Endothelial cell (in vitro differentiated cells): ENCODE data around the gene LCE2D. TPM values are rescaled to one million over a fixed set of nuclear protein-coding genes. Genes with fewer than 3 reads are reported as not detected.
"Not testable (repeated sequence)": the region's sequence is repeated elsewhere in the genome, so short reads cannot be mapped to it uniquely, and the experiment has no call there.

ENCODE experiments used
- DNase-seq: peaks from one replicate; pipeline ENCODE4 v3.0.0; 2021; ENCODE audit warnings: low spot score
- H3K27ac Mint-ChIP-seq: one replicate; pipeline ENCODE4 v1.8.0; 2021; ENCODE audit warnings: mixed read lengths, inconsistent platforms; ENCODE audit not compliant: unreplicated experiment
- H3K27me3 Mint-ChIP-seq: one replicate; pipeline ENCODE4 v1.8.0; 2021; ENCODE audit warnings: mild to moderate bottlenecking, moderate library complexity, mixed read lengths, inconsistent platforms; ENCODE audit not compliant: unreplicated experiment
- H3K36me3 Mint-ChIP-seq: one replicate; pipeline ENCODE4 v1.8.0; 2021; ENCODE audit warnings: mild to moderate bottlenecking, low read depth, mixed read lengths, inconsistent platforms; ENCODE audit not compliant: unreplicated experiment
- H3K4me1 Mint-ChIP-seq: one replicate; pipeline ENCODE4 v1.8.0; 2021; ENCODE audit warnings: mild to moderate bottlenecking, mixed read lengths, inconsistent platforms; ENCODE audit not compliant: unreplicated experiment
- H3K4me3 Mint-ChIP-seq: one replicate; pipeline ENCODE4 v1.8.0; 2021; ENCODE audit warnings: mild to moderate bottlenecking, mixed read lengths, inconsistent platforms; ENCODE audit not compliant: unreplicated experiment
- H3K9me3 Mint-ChIP-seq: one replicate; pipeline ENCODE4 v1.8.0; 2021; ENCODE audit warnings: mixed read lengths, inconsistent platforms; ENCODE audit not compliant: unreplicated experiment
- CTCF ChIP-seq: fragments of 200-600 bp; sonication (generic); IDR thresholded peaks from one replicate; pipeline ENCODE4 v1.5.0; 2021; ENCODE audit warnings: antibody characterized with exemption; ENCODE audit not compliant: unreplicated experiment
- total RNA-seq: library from RNA; stranded (reverse); fragmentation: NEBNext Ultra II Directional; extraction: Animal tissue kit (Norgen Biotek cat#: 25700); gene quantifications from one replicate; pipeline ENCODE4 v1.2.1, GENCODE V29; 2021; ENCODE audit not compliant: unreplicated experiment

Gene LCE2D
- total RNA-seq, 1 donor from 2014 or later, result not detected

- no peak overlapping the region for H3K27ac Mint-ChIP-seq
- TF ChIP-seq CTCF, result no peak
- H3K4me1 Mint-ChIP-seq, result peaks cover 3% of the 10 kb centered on the region
- no peaks in the 10 kb centered on the region for H3K36me3 Mint-ChIP-seq
- H3K9me3 Mint-ChIP-seq, result no peaks in the 10 kb centered on the region
- DNase-seq, result no peak
- no peak overlapping the region for H3K4me3 Mint-ChIP-seq
- H3K27me3 Mint-ChIP-seq, result peaks cover 2% of the 10 kb centered on the region
Observed at GRCh38 chr1:152646656-152647055, 16.5 kb upstream of the LCE2D start.

GRCh38 chr1:152654110-152654509 lies 9.1 kb upstream of the LCE2D start:
- H3K4me1 Mint-ChIP-seq, result peaks cover 2% of the 10 kb centered on the region
- no peak overlapping the region for H3K4me3 Mint-ChIP-seq
- TF ChIP-seq CTCF, result peak; percentile 75
- H3K27me3 Mint-ChIP-seq, result peaks cover 1% of the 10 kb centered on the region
- no peak overlapping the region for H3K27ac Mint-ChIP-seq
- peak; percentile 82 for DNase-seq
- no peaks in the 10 kb centered on the region for H3K9me3 Mint-ChIP-seq
- H3K36me3 Mint-ChIP-seq, result no peaks in the 10 kb centered on the region

GRCh38 chr1:152656459-152656858 lies 6.7 kb upstream of the LCE2D start:
- H3K27ac Mint-ChIP-seq, result no peak overlapping the region
- H3K4me1 Mint-ChIP-seq, result peaks cover 2% of the 10 kb centered on the region
- no peak for DNase-seq
- no peak overlapping the region for H3K4me3 Mint-ChIP-seq
- H3K27me3 Mint-ChIP-seq, result peaks cover 1% of the 10 kb centered on the region
- TF ChIP-seq CTCF, result no peak
- no peaks in the 10 kb centered on the region for H3K9me3 Mint-ChIP-seq
- no peaks in the 10 kb centered on the region for H3K36me3 Mint-ChIP-seq

GRCh38 chr1:152657677-152658076 lies 5.5 kb upstream of the LCE2D start:
- H3K4me1 Mint-ChIP-seq, result peaks cover 2% of the 10 kb centered on the region
- no peaks in the 10 kb centered on the region for H3K9me3 Mint-ChIP-seq
- H3K4me3 Mint-ChIP-seq, result no peak overlapping the region
- DNase-seq, result no peak
- no peaks in the 10 kb centered on the region for H3K36me3 Mint-ChIP-seq
- no peak overlapping the region for H3K27ac Mint-ChIP-seq
- TF ChIP-seq CTCF, result no peak
- peaks cover 1% of the 10 kb centered on the region for H3K27me3 Mint-ChIP-seq

GRCh38 chr1:152658649-152659048 lies 4.5 kb upstream of the LCE2D start:
- Mint-ChIP-seq H3K4me3 (no peak overlapping the region), H3K36me3 (no peaks in the 10 kb centered on the region)

GRCh38 chr1:152666171-152666570 lies 3.0 kb downstream of the LCE2D start:
- DNase-seq, H3K4me3 Mint-ChIP-seq, H3K9me3 Mint-ChIP-seq, H3K27ac Mint-ChIP-seq, H3K4me1 Mint-ChIP-seq, H3K36me3 Mint-ChIP-seq, H3K27me3 Mint-ChIP-seq: not testable (repeated sequence)

More at GRCh38 chr1:152658649-152659048, 4.5 kb upstream of the LCE2D start:
- Mint-ChIP-seq H3K27ac (no peak overlapping the region), H3K4me1 (peaks cover 2% of the 10 kb centered on the region), H3K9me3 (no peaks in the 10 kb centered on the region), H3K27me3 (peaks cover 1% of the 10 kb centered on the region)
- no peak for TF ChIP-seq CTCF
- DNase-seq, result no peak
